ENCODE data around the gene SRSF8. TPM values are rescaled to one million over a fixed set of nuclear protein-coding genes. Genes with fewer than 3 reads are reported as not detected.

SRSF8 gene
- total RNA-seq, 1 experiment from 2014 or later = 40.6 TPM

GRCh38 chr11:95084509-95084908, 17.8 kb downstream of the SRSF8 start:
- BruUV-seq (replicated peaks) = no TSS peak
- Histone ChIP-seq H3K27me3 (ENCODE audit: control insufficient read depth, insufficient read depth, low read length) (no peaks in the 10 kb centered on the region), H3K9me3 (ENCODE audit: control insufficient read depth, insufficient read depth, low read depth, low read length) (no peaks in the 10 kb centered on the region), H3K4me1 (ENCODE audit: control insufficient read depth, insufficient read depth, low read length) (peaks cover 3% of the 10 kb centered on the region; the same call in 1 of the 2 replicates), H3K36me3 (ENCODE audit: control insufficient read depth, insufficient read depth, low read length) (no peaks in the 10 kb centered on the region), H3K4me3 (ENCODE audit: low read depth in 2 of 2, low read length in 2 of 2) (no peak overlapping the region), H3K27ac (ENCODE audit: low read length) (no peak overlapping the region)
- TF ChIP-seq CTCF (IDR thresholded peaks at IDR 0.05) (no peak), REST (IDR thresholded peaks at IDR 0.05; ENCODE audit: insufficient read depth in 1 of 2, low read depth in 2 of 2, low read length in 1 of 2) (no peak), TCF7L2 (IDR thresholded peaks at IDR 0.05; ENCODE audit: low read depth, low read length) (no peak), SIN3A (IDR thresholded peaks at IDR 0.05; ENCODE audit: borderline replicate concordance, insufficient read depth, low read depth, low read length) (no peak), POLR2AphosphoS5 (IDR thresholded peaks at IDR 0.05; ENCODE audit: low read depth, low read length) (no peak)
- DNase-seq (ENCODE audit: low read depth, low spot score) (no peak), ATAC-seq (no peak)
- ChIA-PET CTCF (no interaction called here), POLR2A (no interaction called here)
- in situ Hi-C loops (cut with HindIII; ENCODE audit: low pct_unique_long_range_greater_than_20kb, low sequenced_read_pairs) = no loop called here
- intact Hi-C loops (cut with micrococcal nuclease; ENCODE audit: unreplicated experiment) = no loop called here

- H3K27me3 ChIP-seq (ENCODE audit: control insufficient read depth, insufficient read depth, low read length) = no peaks in the 10 kb centered on the region
- no peak overlapping the region for H3K27ac ChIP-seq (ENCODE audit: low read length)
- BruUV-seq (replicated peaks) = no TSS peak
- ATAC-seq (no peak), DNase-seq (ENCODE audit: low read depth, low spot score) (no peak)
- H3K36me3 ChIP-seq (ENCODE audit: control insufficient read depth, insufficient read depth, low read length) = no peaks in the 10 kb centered on the region
- in situ Hi-C loops (cut with HindIII; ENCODE audit: low pct_unique_long_range_greater_than_20kb, low sequenced_read_pairs) (no loop called here), intact Hi-C loops (cut with micrococcal nuclease; ENCODE audit: unreplicated experiment) (no loop called here)
- ChIA-PET CTCF (no interaction called here), POLR2A (no interaction called here)
- no peaks in the 10 kb centered on the region for H3K9me3 ChIP-seq (ENCODE audit: control insufficient read depth, insufficient read depth, low read depth, low read length)
- no peak overlapping the region for H3K4me3 ChIP-seq (ENCODE audit: low read depth in 2 of 2, low read length in 2 of 2)
- H3K4me1 ChIP-seq (ENCODE audit: control insufficient read depth, insufficient read depth, low read length) = peaks cover 3% of the 10 kb centered on the region; the same call in 1 of the 2 replicates
- TF ChIP-seq CTCF (IDR thresholded peaks at IDR 0.05) (no peak), SIN3A (IDR thresholded peaks at IDR 0.05; ENCODE audit: borderline replicate concordance, insufficient read depth, low read depth, low read length) (no peak), TCF7L2 (IDR thresholded peaks at IDR 0.05; ENCODE audit: low read depth, low read length) (no peak), POLR2AphosphoS5 (IDR thresholded peaks at IDR 0.05; ENCODE audit: low read depth, low read length) (no peak), REST (IDR thresholded peaks at IDR 0.05; ENCODE audit: insufficient read depth in 1 of 2, low read depth in 2 of 2, low read length in 1 of 2) (no peak)
These were observed 18.5 kb downstream of the SRSF8 start for GRCh38 chr11:95085117-95085816.
